B cell (primary cell): Measurements from ENCODE around the gene SLC38A10.

Source experiments
- CTCF ChIP-seq: fragments of 200-600 bp; IDR thresholded peaks from one replicate; pipeline ENCODE4 v1.8.0; 2022; ENCODE audit warnings: antibody characterized with exemption, mild to moderate bottlenecking
- EZH2 ChIP-seq: IDR thresholded peaks from 2 replicates; pipeline ENCODE4 v1.6.1; 2012; ENCODE audit warnings: borderline replicate concordance, low read depth, mild to moderate bottlenecking, moderate library complexity, low read length; ENCODE audit not compliant: insufficient read depth, poor library complexity, severe bottlenecking

GRCh38 chr17:81199482-81199830, 95.7 kb downstream of the SLC38A10 start:
- TF ChIP-seq CTCF = no peak
- no peak for TF ChIP-seq EZH2
